OCI-LY3 (cell line): ENCODE results near the gene CORO2B.

Source experiments
- H2AFZ ChIP-seq: fragments of 200-600, 300-600 bp; shearing (Covaris generic); 2 replicates; pipeline ENCODE4 v1.6.0; 2014; ENCODE audit warnings: antibody characterized with exemption, low read depth, low read length
- H3K27ac ChIP-seq: fragments of 200-600, 300-600 bp; sonication (generic); 2 replicates; pipeline ENCODE4 v1.5.1; 2014; ENCODE audit warnings: mild to moderate bottlenecking, low read length, moderate library complexity, mixed read lengths
- H3K27me3 ChIP-seq: fragments of 200-600, 300-600 bp; sonication (generic); 2 replicates; pipeline ENCODE4 v1.6.1; 2014; ENCODE audit warnings: low read depth, low read length, mixed read lengths
- H3K36me3 ChIP-seq: fragments of 200-600, 300-600 bp; sonication (generic); replicated peaks from 2 replicates; pipeline ENCODE3; 2014; ENCODE audit warnings: low read depth, low read length, mixed read lengths
- H3K4me1 ChIP-seq: fragments of 300-600, 200-600 bp; sonication (generic); 2 replicates; pipeline ENCODE4 v1.6.1; 2014; ENCODE audit warnings: low read length, mixed read lengths
- H3K4me2 ChIP-seq: fragments of 200-600, 300-600 bp; sonication (generic); 2 replicates; pipeline ENCODE4 v1.6.1; 2014; ENCODE audit warnings: low read length, mixed read lengths
- H3K4me3 ChIP-seq: fragments of 300-600, 200-600 bp; sonication (generic); 2 replicates; pipeline ENCODE4 v1.5.1; 2014; ENCODE audit warnings: antibody characterized with exemption, mild to moderate bottlenecking, low read length, moderate library complexity
- H3K79me2 ChIP-seq: fragments of 300-600, 200-600 bp; shearing (Covaris generic); 2 replicates; pipeline ENCODE4 v1.6.1; 2014; ENCODE audit warnings: mild to moderate bottlenecking, low read length, mixed read lengths
- H3K9ac ChIP-seq: fragments of 300-600, 200-600 bp; shearing (Covaris generic); 2 replicates; pipeline ENCODE4 v1.6.0; 2014; ENCODE audit warnings: mild to moderate bottlenecking, low read length, moderate library complexity
- H3K9me3 ChIP-seq: fragments of 200-600, 300-600 bp; shearing (Covaris generic); 2 replicates; pipeline ENCODE4 v1.6.1; 2014; ENCODE audit warnings: low read length, mixed read lengths; ENCODE audit not compliant: insufficient read depth
- H4K20me1 ChIP-seq: fragments of 200-600, 300-600 bp; sonication (generic); 2 replicates; pipeline ENCODE4 v1.6.1; 2016; ENCODE audit warnings: low read length, mixed read lengths; ENCODE audit not compliant: insufficient read depth
- CTCF ChIP-seq: fragments of 200-600, 300-600 bp; sonication (generic); IDR thresholded peaks from 2 replicates; pipeline ENCODE4 v1.5.1; 2014; ENCODE audit warnings: antibody characterized with exemption, low read length, low read depth
- EZH2phosphoT487 ChIP-seq: fragments of 200-600 bp; shearing (Covaris generic); IDR thresholded peaks from 2 replicates; pipeline ENCODE4 v1.6.1; 2018; ENCODE audit warnings: antibody characterized with exemption, mixed run types, low read depth

Gene CORO2B

GRCh38 chr15:68598171-68599152 lies 19.7 kb downstream of the CORO2B start:
- no peaks in the 10 kb centered on the region for H3K36me3 ChIP-seq
- H3K4me2 ChIP-seq = no peak overlapping the region
- no peaks in the 10 kb centered on the region for H3K9me3 ChIP-seq
- no peak overlapping the region for H3K4me3 ChIP-seq
- TF ChIP-seq EZH2phosphoT487 (no peak), CTCF (no peak)
- no peaks in the 10 kb centered on the region for H3K79me2 ChIP-seq
- H3K9ac ChIP-seq = no peak overlapping the region
- H4K20me1 ChIP-seq = no peaks in the 10 kb centered on the region
- no peaks in the 10 kb centered on the region for H3K4me1 ChIP-seq
- no peak overlapping the region for H3K27ac ChIP-seq
- H3K27me3 ChIP-seq = peaks cover 12% of the 10 kb centered on the region
- no peak overlapping the region for H2AFZ ChIP-seq

GRCh38 chr15:68599153-68599545 lies 20.4 kb downstream of the CORO2B start:
- H4K20me1 ChIP-seq = no peaks in the 10 kb centered on the region
- H3K27me3 ChIP-seq = peaks cover 5% of the 10 kb centered on the region
- H3K79me2 ChIP-seq = no peaks in the 10 kb centered on the region
- H3K9ac ChIP-seq = no peak overlapping the region
- H3K9me3 ChIP-seq = no peaks in the 10 kb centered on the region
- no peaks in the 10 kb centered on the region for H3K36me3 ChIP-seq
- H3K4me3 ChIP-seq = no peak overlapping the region
- H3K4me1 ChIP-seq = no peaks in the 10 kb centered on the region
- H3K4me2 ChIP-seq = no peak overlapping the region
- no peak overlapping the region for H3K27ac ChIP-seq
- TF ChIP-seq CTCF = no peak
- no peak for TF ChIP-seq EZH2phosphoT487
- no peak overlapping the region for H2AFZ ChIP-seq

DNA sequence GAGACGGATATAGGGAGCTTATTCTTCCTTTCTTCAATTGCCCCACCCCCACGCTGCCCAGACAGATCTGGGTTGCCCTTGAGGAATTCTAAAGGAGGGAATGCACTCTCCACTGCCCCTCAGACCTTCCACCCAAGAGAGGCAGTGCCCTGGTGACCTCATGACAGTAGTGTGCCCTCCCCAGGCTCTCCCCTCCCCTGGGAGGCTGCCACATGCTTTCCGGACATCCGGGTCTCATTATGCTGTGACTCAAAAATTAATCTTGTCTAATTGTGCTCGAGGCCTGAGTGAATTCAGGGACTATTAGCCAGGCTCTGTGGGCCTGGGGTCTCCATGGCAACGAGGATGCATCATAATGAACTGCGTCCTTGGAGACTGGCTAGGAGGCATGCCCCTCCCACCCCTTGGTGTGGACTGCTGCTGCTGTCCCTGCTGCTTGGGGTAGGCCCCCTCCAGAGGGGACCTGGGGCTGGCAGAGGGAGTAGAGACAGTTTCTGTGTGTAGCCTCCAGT lies 20.8 kb downstream of the CORO2B start:
- Histone ChIP-seq H3K79me2 (no peaks in the 10 kb centered on the region), H3K9me3 (no peaks in the 10 kb centered on the region), H3K36me3 (no peaks in the 10 kb centered on the region), H3K4me2 (no peak overlapping the region), H2AFZ (no peak overlapping the region), H3K27ac (no peak overlapping the region), H3K9ac (no peak overlapping the region), H3K4me1 (no peaks in the 10 kb centered on the region), H4K20me1 (no peaks in the 10 kb centered on the region), H3K4me3 (no peak overlapping the region), H3K27me3 (0 out of 2 replicates have a peak, but pooled peaks cover under 1% of the 10 kb centered on the region)
- no peak for TF ChIP-seq CTCF
- no peak for TF ChIP-seq EZH2phosphoT487
